ENCODE measurements around the gene BET1L.
"Not testable (repeated sequence)": the region's sequence is repeated elsewhere in the genome, so short reads cannot be mapped to it uniquely, and the experiment has no call there.

Gene BET1L

DNA sequence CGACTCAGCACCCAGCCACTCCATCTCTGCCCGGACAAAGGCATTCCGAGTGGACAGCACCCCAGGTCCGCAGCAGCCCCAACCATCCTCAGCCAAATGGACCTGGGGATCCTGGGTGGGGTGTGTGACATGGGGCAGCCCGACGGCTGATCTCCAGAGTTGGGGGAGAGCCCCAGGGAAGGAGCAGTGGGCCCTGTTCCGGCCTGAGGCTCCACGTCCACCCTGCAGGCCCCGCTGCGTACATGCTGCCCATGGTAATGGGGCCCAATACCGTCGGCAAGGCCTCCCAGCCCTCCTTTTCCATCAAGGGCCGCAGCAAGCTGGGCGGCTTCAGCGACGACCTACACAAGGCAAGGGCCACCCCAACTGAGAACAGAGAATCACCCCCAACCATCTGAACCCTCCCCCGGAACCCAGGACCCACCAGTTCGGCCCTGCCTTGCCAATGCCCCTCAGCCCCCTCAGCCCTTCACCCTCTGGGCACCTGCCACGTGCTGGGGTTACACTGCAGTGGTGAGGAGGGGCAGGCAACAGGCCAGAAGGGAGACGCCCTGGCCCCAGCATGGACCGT is 8.9 kb downstream of the BET1L start:
- in situ Hi-C loops (cut with HindIII; ENCODE audit: low sequenced_read_pairs) = no loop called here
- DNase-seq (ENCODE audit: low read depth) = no peak
- no peak overlapping the region for H3K4me3 ChIP-seq (ENCODE audit: low read depth, low read length)
- TF ChIP-seq, protein P1, sequence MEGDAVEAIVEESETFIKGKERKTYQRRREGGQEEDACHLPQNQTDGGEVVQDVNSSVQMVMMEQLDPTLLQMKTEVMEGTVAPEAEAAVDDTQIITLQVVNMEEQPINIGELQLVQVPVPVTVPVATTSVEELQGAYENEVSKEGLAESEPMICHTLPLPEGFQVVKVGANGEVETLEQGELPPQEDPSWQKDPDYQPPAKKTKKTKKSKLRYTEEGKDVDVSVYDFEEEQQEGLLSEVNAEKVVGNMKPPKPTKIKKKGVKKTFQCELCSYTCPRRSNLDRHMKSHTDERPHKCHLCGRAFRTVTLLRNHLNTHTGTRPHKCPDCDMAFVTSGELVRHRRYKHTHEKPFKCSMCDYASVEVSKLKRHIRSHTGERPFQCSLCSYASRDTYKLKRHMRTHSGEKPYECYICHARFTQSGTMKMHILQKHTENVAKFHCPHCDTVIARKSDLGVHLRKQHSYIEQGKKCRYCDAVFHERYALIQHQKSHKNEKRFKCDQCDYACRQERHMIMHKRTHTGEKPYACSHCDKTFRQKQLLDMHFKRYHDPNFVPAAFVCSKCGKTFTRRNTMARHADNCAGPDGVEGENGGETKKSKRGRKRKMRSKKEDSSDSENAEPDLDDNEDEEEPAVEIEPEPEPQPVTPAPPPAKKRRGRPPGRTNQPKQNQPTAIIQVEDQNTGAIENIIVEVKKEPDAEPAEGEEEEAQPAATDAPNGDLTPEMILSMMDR (IDR thresholded peaks at IDR 0.05; ENCODE audit: low read depth, low read length, missing control alignments) = no peak

GRCh38 chr11:197741-198235 is 9.4 kb downstream of the BET1L start:
- in situ Hi-C loops (cut with HindIII; ENCODE audit: low sequenced_read_pairs) = no loop called here
- no peak overlapping the region for H3K4me3 ChIP-seq (ENCODE audit: low read depth, low read length)
- TF ChIP-seq, protein P1 (IDR thresholded peaks at IDR 0.05; ENCODE audit: low read depth, low read length, missing control alignments) = no peak
- DNase-seq (ENCODE audit: low read depth) = no peak

DNA sequence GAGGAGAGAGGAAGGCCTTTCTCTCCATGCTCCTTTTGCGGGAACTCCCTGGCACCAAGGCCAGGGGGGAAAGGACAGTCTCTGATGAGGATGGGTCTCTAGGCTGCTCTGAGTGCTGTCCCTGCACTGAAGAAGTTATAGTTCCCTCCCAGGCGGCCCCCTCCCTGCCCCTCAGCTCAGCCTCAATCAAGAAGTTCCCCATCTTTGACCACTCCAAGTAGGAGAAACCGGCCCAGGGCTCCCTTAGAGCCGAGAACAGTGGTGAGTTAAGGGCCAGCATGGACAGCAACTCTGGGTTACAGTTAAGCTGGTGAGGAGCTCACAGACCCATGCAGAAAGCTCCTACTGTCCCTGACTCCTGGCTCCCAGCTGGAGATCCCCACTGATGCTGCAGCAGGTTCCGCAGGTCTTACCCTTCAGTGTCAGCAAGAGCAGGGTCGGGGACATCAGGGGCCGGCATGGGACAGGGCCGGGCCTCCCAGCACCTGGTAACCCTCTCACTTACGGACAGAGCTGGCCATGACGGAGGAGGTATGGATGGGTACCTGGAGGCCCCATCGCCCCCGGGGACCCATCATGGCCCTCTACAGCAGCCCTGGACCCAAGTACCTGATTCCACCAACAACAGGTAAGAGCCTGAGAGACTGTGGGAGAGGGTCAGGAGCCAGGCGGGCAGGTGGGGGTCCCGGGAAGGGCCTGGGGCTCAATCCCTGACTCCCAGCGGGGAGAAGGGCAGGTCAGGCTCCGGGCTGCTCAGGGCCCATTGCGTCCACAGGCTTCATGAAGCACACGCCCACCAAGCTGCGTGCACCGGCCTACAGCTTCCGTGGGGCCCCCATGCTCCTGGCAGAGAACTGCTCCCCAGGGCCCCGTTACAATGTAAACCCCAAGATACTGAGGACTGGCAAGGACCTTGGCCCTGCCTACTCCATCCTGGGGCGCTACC is 10.1 kb downstream of the BET1L start:
- no peak overlapping the region for H3K4me3 ChIP-seq (ENCODE audit: low read depth, low read length)
- in situ Hi-C loops (cut with HindIII; ENCODE audit: low sequenced_read_pairs) = no loop called here
- no peak for DNase-seq (ENCODE audit: low read depth)
- TF ChIP-seq, protein P1 (IDR thresholded peaks at IDR 0.05; ENCODE audit: low read depth, low read length, missing control alignments) = no peak

GRCh38 chr11:193481-193880 is 13.7 kb downstream of the BET1L start:
- DNase-seq (ENCODE audit: low read depth); in situ Hi-C loops (cut with HindIII; ENCODE audit: low sequenced_read_pairs): not testable (repeated sequence)

DNA sequence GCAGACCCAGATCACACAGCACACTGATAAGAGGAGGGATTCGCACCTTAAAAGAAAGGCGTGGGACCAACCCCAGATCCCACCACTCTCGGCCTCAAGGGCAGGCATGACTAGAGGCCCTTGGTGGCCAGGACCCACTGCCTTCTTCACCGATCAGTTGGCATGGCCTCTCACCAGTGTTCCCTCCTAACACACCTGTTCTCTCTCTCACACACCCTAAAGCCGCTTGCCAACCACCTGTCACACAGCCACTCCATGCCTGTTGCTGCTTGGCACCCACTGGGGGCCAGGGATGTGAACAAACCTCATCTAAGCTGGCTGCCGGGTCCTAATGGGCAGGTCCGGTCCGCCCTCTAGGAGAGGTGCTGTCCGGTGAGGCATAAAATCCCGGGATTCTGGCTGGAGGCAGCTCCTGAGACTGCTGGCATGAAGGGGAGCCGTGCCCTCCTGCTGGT is 14.5 kb downstream of the BET1L start, which contains the start of gene SCGB1C1:
SCGB1C1 (plus strand) TSS at position 405 of the 455 bp plus-strand sequence; CDS start at position 427, 22 bp downstream.
- H3K4me3 ChIP-seq (ENCODE audit: low read depth, low read length); in situ Hi-C loops (cut with HindIII; ENCODE audit: low sequenced_read_pairs); DNase-seq (ENCODE audit: low read depth): not testable (repeated sequence)

More at GRCh38 chr11:193481-193880, 13.7 kb downstream of the BET1L start:
- not testable (repeated sequence) for H3K4me3 ChIP-seq (ENCODE audit: low read depth, low read length)

GRCh38 chr11:191490-192478 is 15.4 kb downstream of the BET1L start:
- H3K4me3 ChIP-seq (ENCODE audit: low read depth, low read length); DNase-seq (ENCODE audit: low read depth); in situ Hi-C loops (cut with HindIII; ENCODE audit: low sequenced_read_pairs): not testable (repeated sequence)
- TF ChIP-seq, protein P1 (IDR thresholded peaks at IDR 0.05; ENCODE audit: low read depth, low read length, missing control alignments) = peak; percentile 37

DNA sequence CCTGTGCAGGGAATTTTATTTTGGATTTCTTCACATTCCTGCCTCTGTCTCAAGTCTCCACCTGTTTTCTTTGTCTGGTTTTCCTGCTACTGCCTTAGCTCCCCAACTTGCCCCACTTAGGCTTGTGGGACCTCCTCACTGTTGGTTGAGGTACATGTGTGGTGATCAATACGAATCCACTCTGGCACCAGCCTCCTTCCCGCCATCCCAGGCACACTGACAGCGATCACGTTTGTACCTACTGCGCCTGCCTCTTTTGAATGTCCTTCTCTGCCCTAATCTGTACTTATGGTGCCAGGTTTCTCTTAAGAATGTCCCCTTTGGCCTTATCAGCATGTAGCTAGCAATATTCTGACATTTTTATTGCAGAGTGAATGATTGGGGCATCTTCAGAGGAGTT is 16.7 kb downstream of the BET1L start:
- DNase-seq (ENCODE audit: low read depth); H3K4me3 ChIP-seq (ENCODE audit: low read depth, low read length); in situ Hi-C loops (cut with HindIII; ENCODE audit: low sequenced_read_pairs): not testable (repeated sequence)

DNA sequence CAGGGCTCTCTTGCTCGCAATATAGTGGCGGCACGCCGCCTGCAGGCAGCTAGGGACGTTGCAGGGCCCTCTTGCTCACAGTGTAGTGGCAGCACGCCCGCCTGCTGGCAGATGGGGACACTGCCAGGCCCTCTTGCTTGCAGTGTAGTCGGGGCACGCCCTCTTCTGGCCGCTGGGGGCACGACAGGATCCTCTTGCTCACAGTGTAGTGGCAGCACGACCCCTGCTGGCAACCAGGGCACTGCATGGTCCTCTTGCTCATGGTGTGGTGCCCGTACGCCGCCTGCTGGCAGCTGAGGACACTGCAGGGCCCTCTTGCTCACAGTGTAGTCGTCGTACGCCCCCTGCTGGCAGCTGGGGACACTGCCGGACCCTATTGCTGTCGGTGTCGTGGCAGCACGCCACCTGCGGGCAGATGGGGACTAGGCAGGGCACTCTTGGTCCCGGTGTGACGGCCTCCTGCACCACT is 17.3 kb downstream of the BET1L start:
- DNase-seq (ENCODE audit: low read depth); H3K4me3 ChIP-seq (ENCODE audit: low read depth, low read length); in situ Hi-C loops (cut with HindIII; ENCODE audit: low sequenced_read_pairs): not testable (repeated sequence)

DNA sequence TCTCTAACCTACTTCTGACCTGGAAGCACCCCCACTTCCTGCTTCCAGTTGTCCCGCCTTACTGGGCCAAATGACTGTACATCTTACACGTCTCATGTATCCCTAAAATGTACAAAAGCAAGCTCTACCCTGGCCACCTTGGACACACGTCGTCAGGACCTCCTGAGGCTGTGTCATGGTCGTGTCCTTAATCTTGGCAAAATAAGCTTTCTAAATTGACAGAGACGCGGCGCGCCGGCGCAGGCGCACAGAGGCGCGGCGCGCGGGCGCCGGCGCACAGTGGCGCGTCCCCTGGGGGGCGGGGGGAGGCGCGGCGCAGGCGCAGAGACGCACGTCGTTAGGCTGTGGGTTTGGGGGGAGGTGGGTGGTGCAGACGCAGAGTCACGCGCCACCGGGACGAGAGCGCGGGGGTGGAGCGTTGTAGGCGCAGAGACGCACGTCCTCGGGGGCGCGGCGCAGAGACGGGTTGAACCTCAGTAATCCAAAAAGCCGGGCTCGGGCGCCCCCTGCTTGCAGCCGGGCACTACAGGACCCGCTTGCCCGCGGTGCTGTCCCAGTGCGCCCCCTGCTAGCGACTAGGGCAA is 17.9 kb downstream of the BET1L start:
- in situ Hi-C loops (cut with HindIII; ENCODE audit: low sequenced_read_pairs); H3K4me3 ChIP-seq (ENCODE audit: low read depth, low read length); DNase-seq (ENCODE audit: low read depth): not testable (repeated sequence)

All from astrocyte of the cerebellum (primary cell).